Measurements from ENCODE around the gene RCBTB2.

DNA sequence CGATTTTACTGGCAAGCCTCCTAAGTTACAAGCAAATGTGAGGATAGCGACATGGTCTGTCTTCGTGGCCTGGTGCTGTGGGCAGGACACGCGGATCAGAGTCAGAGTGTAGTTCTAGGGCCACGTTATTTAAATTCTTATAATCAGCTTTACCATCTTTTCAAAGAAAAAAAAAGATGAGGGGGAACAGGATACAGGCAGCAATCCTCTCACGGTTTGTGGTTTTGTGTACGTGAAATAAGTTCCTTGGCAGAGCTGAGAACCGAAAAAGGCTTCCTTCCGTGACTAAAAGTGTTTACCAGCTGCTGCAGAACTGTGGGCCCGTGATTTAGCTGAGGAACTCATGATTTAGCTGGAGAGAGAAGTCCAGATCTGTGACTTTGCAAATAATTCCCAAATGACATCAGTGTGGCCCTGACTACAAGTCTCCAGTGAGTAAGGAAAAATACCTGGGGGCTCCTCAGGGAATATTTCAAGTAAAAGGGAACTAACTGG lies 27.2 kb downstream of the RCBTB2 start:
- TF ChIP-seq CTCF (IDR thresholded peaks at IDR 0.05) (no peak), EP300 (IDR thresholded peaks at IDR 0.05) (no peak), POLR2A (IDR thresholded peaks at IDR 0.05) (no peak)

All from ovary (tissue), 3 donors.